ENCODE measurements around the gene ABCA13. TPM values are rescaled to one million over a fixed set of nuclear protein-coding genes. Genes with fewer than 3 reads are reported as not detected.
A peak's percentile ranks its signal among the peaks of the same experiment; 100 is the strongest.

Gene ABCA13
- total RNA-seq, 1 experiment from 2014 or later: 1.7 TPM

GRCh38 chr7:48307041-48307714 lies 135.9 kb downstream of the ABCA13 start:
- in situ Hi-C loops (cut with HindIII; ENCODE audit: low pct_unique_long_range_greater_than_20kb, low sequenced_read_pairs): no loop called here
- ChIA-PET POLR2A (no interaction called here), CTCF (interaction anchor here (0.6 kb wide), 1 partner anchor 345 kb away, joined by 3 read pairs; no protein-coding TSS in a partner anchor)
- H3K27ac ChIP-seq (ENCODE audit: low read length): no peak overlapping the region
- H3K4me3 ChIP-seq (ENCODE audit: low read depth in 2 of 2, low read length in 2 of 2): no peak overlapping the region
- no peaks in the 10 kb centered on the region for H3K4me1 ChIP-seq (ENCODE audit: control insufficient read depth, insufficient read depth, low read length)
- no peaks in the 10 kb centered on the region for H3K36me3 ChIP-seq (ENCODE audit: control insufficient read depth, insufficient read depth, low read length)
- H3K27me3 ChIP-seq (ENCODE audit: control insufficient read depth, insufficient read depth, low read length): no peaks in the 10 kb centered on the region
- intact Hi-C loops (cut with micrococcal nuclease; ENCODE audit: unreplicated experiment): no loop called here
- no peak for ATAC-seq
- H3K9me3 ChIP-seq (ENCODE audit: control insufficient read depth, insufficient read depth, low read depth, low read length): no peaks in the 10 kb centered on the region
- DNase-seq (ENCODE audit: low read depth, low spot score): no peak
- BruUV-seq (replicated peaks): no TSS peak
- TF ChIP-seq TCF7L2 (IDR thresholded peaks at IDR 0.05; ENCODE audit: low read depth, low read length): no peak
- no peak for TF ChIP-seq SIN3A (IDR thresholded peaks at IDR 0.05; ENCODE audit: borderline replicate concordance, insufficient read depth, low read depth, low read length)
- no peak for TF ChIP-seq CTCF (IDR thresholded peaks at IDR 0.05)
- no peak for TF ChIP-seq REST (IDR thresholded peaks at IDR 0.05; ENCODE audit: insufficient read depth in 1 of 2, low read depth in 2 of 2, low read length in 1 of 2)
- no peak for TF ChIP-seq POLR2AphosphoS5 (IDR thresholded peaks at IDR 0.05; ENCODE audit: low read depth, low read length)

GRCh38 chr7:48309720-48310119 lies 138.5 kb downstream of the ABCA13 start:
- BruUV-seq (replicated peaks): no TSS peak
- Histone ChIP-seq H3K4me3 (ENCODE audit: low read depth in 2 of 2, low read length in 2 of 2) (no peak overlapping the region), H3K27ac (ENCODE audit: low read length) (no peak overlapping the region), H3K36me3 (ENCODE audit: control insufficient read depth, insufficient read depth, low read length) (no peaks in the 10 kb centered on the region), H3K9me3 (ENCODE audit: control insufficient read depth, insufficient read depth, low read depth, low read length) (no peaks in the 10 kb centered on the region), H3K27me3 (ENCODE audit: control insufficient read depth, insufficient read depth, low read length) (no peaks in the 10 kb centered on the region), H3K4me1 (ENCODE audit: control insufficient read depth, insufficient read depth, low read length) (no peaks in the 10 kb centered on the region)
- CTCF ChIA-PET: no interaction called here
- POLR2A ChIA-PET: interaction anchor here (0.6 kb wide), 1 partner anchor 557 kb away, joined by 6 read pairs; no protein-coding TSS in a partner anchor
- TF ChIP-seq POLR2AphosphoS5 (IDR thresholded peaks at IDR 0.05; ENCODE audit: low read depth, low read length): no peak
- no peak for TF ChIP-seq SIN3A (IDR thresholded peaks at IDR 0.05; ENCODE audit: borderline replicate concordance, insufficient read depth, low read depth, low read length)
- no peak for TF ChIP-seq REST (IDR thresholded peaks at IDR 0.05; ENCODE audit: insufficient read depth in 1 of 2, low read depth in 2 of 2, low read length in 1 of 2)
- TF ChIP-seq CTCF (IDR thresholded peaks at IDR 0.05): no peak
- no peak for TF ChIP-seq TCF7L2 (IDR thresholded peaks at IDR 0.05; ENCODE audit: low read depth, low read length)
- peak; percentile 30; the same call in 1 of the 2 replicates for ATAC-seq
- no peak for DNase-seq (ENCODE audit: low read depth, low spot score)
- in situ Hi-C loops (cut with HindIII; ENCODE audit: low pct_unique_long_range_greater_than_20kb, low sequenced_read_pairs): no loop called here
- intact Hi-C loops (cut with micrococcal nuclease; ENCODE audit: unreplicated experiment): no loop called here

All from Panc1 (cell line).